Stomach (tissue), 9 donors: ENCODE measurements around the gene TLL1. TPM values are rescaled to one million over a fixed set of nuclear protein-coding genes. Genes with fewer than 3 reads are reported as not detected.

Experiments
- DNase-seq, 2 donors: peaks; one replicate each; pipeline versions ENCODE4 v3.0.0 to v3.0.0-alpha.2; 2013 to 2019
- H3K27ac ChIP-seq, 5 donors: fragments of 200-600 bp in 4 of 5; sonication (generic) in 4 of 5; one replicate each; pipeline ENCODE4 v1.5.1; 2013 to 2019; ENCODE audit warnings: mild to moderate bottlenecking in 1 of 5, moderate library complexity in 1 of 5
- H3K27me3 ChIP-seq, 3 donors: fragments of 200-600 bp; sonication (generic); one replicate each; pipeline ENCODE4 v1.5.1; 2017 to 2019; ENCODE audit warnings: mixed run types in 1 of 3
- H3K36me3 ChIP-seq, 4 donors: fragments of 200-600 bp; sonication (generic); 1 replicate in 3 of 4; 2 replicates in 1 of 4; pipeline ENCODE4 v1.5.1; 2016 to 2019
- H3K4me1 ChIP-seq, 4 donors: fragments of 200-600 bp; sonication (generic); one replicate each; pipeline ENCODE4 v1.5.1; 2016 to 2019
- H3K4me3 ChIP-seq, 4 donors: fragments of 200-600 bp; sonication (generic) in 3 of 4; one replicate each; pipeline ENCODE4 v1.5.1; 2016 to 2019; ENCODE audit warnings: mild to moderate bottlenecking in 1 of 4
- H3K9me3 ChIP-seq, 4 donors: fragments of 200-600 bp; sonication (generic); one replicate each; pipeline ENCODE4 v1.5.1; 2016 to 2019
- EP300 ChIP-seq: sonication (generic); formaldehyde crosslinking; IDR thresholded peaks from one replicate; pipeline ENCODE4 v1.6.1; 2017; ENCODE audit warnings: antibody characterized with exemption
- POLR2A ChIP-seq, 4 donors: fragments of 450-650 bp; IDR thresholded peaks; one replicate each; pipeline ENCODE4 v1.6.1; 2016; ENCODE audit warnings: antibody characterized with exemption in 4 of 4, control low read depth in 2 of 4, mild to moderate bottlenecking in 1 of 4, moderate library complexity in 1 of 4
- POLR2AphosphoS5 ChIP-seq, 3 donors: sonication (generic); formaldehyde crosslinking; IDR thresholded peaks; one replicate each; pipeline ENCODE4 v1.6.1; 2016; ENCODE audit warnings: antibody characterized with exemption in 3 of 3
- WGBS, 5 donors: extraction: QIAGEN DNeasy Blood & Tissue Kit in 3 of 5; methylation state at CpG; one replicate each; pipeline versions ENCODE4 v1.1.5 to v1.1.7; 2013 to 2018; 5-methylcytosine and 5-hydroxymethylcytosine counted together
- intact Hi-C: fragments of 100-400 bp; cut with DNase I; formaldehyde crosslinking; loops from one replicate; pipeline ENCODE4 v1.15.1; 2023; ENCODE audit warnings: low total_unique reads
- polyA plus RNA-seq, 3 donors: library from polyadenylated mRNA; stranded (reverse); fragments of 200-250 nt; gene quantifications; one replicate each; pipeline ENCODE4 v1.2.3, GENCODE V29; 2013
- small RNA-seq, 4 donors: library from RNA; depleted of rRNA; stranded (forward); fragments of <200 nt; gene quantifications; one replicate each; pipeline ENCODE3, GENCODE V24; 2016
- total RNA-seq, 5 donors: library from RNA; depleted of rRNA; stranded (reverse); fragments of >200 nt; gene quantifications; one replicate each; pipeline versions ENCODE4 v1.1.0 to v1.2.3, GENCODE V29; 2014 to 2016
- donor health status: healthy with polysubstance abuse.
- donor health status: Bipolar disorder and iron deficiency.
- donor health status: healthy.

Gene TLL1
- total and polyA plus RNA-seq, 8 donors = under 0.01 to 27.5 (median 0.28) TPM; not detected in 1

DNA sequence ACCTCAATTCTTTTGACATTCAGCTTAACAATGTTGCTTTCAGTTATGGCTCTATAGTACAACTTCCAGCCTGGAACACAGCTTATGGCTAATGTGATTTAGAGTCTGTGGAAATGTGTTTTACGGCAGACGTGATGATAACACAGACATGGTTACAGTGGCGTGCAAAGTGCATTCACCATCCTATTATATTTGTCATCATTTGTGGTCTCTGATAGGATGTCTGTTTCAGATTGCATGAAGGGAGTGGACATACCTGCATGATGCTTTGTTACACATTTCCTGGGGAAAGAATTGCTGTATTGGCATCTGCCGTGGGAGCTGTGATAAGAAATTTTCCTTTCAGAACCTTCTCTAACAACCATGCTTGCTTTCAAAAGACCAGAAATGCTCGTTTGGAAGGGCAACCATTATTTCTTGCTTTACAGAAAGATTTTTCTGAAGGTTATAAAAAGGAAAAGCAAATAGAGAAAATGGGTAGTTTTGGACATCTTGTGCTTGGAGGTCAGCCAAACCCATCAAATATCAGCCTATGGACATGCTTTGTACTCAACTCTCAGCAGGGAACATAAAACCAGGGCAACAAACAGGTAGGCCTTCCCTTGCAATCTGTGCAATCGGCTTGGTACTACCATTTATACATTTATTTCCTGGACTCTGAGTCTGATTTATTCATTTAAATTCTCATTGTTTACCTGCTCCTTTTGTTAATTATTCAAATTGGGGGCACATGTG lies 273.9 kb downstream of the TLL1 start:
- DNase-seq = no peak
- 65 to 74% (median 65%) methylated on average over 6 of the region's 6 CpGs for WGBS, 5 donors

More for the DNA sequence above, 273.9 kb downstream of the TLL1 start:
- Histone ChIP-seq H3K4me1 (no peaks in the 10 kb centered on the region), H3K9me3 (no peaks in the 10 kb centered on the region), H3K4me3 (no peak overlapping the region), H3K36me3 (no peaks in the 10 kb centered on the region), H3K27me3 (no peaks in the 10 kb centered on the region), H3K27ac (no peak overlapping the region)
- intact Hi-C loops = no loop called here
- TF ChIP-seq POLR2A (IDR thresholded peaks at IDR 0.05) (no peak), POLR2AphosphoS5 (IDR thresholded peaks at IDR 0.05) (no peak), EP300 (no peak)

Small RNAs within 50 kb of the gene (small RNA-seq; reads per million reads assigned to genes)
- 0 reads per million in 4 donors for gene RNA5SP170
